ENCODE results near the gene ACADVL. TPM values are rescaled to one million over a fixed set of nuclear protein-coding genes. Genes with fewer than 3 reads are reported as not detected.
A peak's percentile ranks its signal among the peaks of the same experiment; 100 is the strongest.

ACADVL gene
- total and polyA plus RNA-seq, 2 of the 4 experiments (the other 2 are of a cell fraction): 139 to 752 TPM

DNA sequence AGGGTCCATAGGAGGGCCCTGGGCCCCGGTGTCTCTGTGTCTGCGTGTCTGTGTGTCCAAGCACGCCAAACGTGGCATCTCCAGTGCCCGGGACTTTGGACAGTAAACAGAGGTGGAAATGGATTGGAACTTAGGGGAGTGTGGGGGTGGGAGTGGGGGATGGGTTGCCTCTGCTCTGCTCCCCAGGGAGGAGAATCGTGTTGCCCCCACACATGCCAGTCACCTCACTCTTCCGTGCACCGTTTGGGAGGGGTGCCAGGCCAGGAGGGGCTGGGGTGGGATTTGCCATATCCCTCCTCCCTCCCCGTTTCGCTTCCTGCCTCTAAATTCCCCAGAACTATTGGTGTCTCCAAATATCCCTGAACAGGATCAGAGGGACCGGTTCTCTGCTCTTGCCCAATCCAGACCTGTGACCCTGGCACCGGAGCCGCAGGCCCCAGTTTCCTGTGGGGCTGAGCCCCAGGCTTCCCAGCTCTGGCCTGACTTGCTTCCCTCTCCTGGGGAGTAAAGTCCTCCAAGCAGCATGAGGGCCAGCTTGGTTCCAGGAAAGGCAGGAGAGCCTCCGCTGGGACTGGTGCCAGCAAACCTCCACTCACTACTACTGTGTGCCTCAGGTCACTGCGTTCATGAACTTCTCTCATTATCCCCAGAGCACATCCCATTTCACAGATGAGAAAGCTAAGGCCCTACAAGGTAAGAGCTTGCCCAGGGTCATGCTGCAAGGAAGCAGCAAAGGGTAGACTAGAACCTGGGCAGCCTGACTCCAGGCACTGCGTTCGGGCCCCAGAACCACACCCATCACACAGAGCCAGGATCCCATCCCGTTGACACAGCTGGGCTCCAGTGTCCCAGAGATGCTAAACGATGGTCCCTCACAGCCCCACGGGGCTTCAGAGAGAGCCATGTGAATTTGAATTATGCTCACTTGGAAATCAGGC lies 40.2 kb upstream of the ACADVL start, which contains the start of gene ASGR1:
TSS of gene ASGR1 (minus strand) at position 54 of the 938 bp plus-strand sequence. CDS start 807 bp downstream, outside the sequence.
- Histone ChIP-seq H3K27me3 (ENCODE audit: control insufficient read depth, insufficient read depth, low read length) (no peaks in the 10 kb centered on the region), H2AK5ac (ENCODE audit: low read depth, low read length) (0 out of 2 replicates have a peak within 1 kb of the TSS, but pooled peaks have one; percentile 0), H2BK5ac (ENCODE audit: low read depth, low read length, poor library complexity, severe bottlenecking) (no peak within 1 kb of the TSS), H3K9me3 (ENCODE audit: control insufficient read depth, insufficient read depth, low read length) (no peaks in the 10 kb centered on the region), H3K18ac (ENCODE audit: low read depth, low read length) (no peak within 1 kb of the TSS), H3K4me1 (ENCODE audit: control insufficient read depth, insufficient read depth, low read length) (peaks cover 2% of the 10 kb centered on the region; the same call in 1 of the 2 replicates), H3K9me1 (ENCODE audit: insufficient read depth, low read length) (peaks cover 13% of the 10 kb centered on the region), H3K14ac (replicated peaks; ENCODE audit: low read depth, low read length) (no peak within 1 kb of the TSS), H3K56ac (ENCODE audit: extremely low read depth, insufficient read depth, low read length) (no peak within 1 kb of the TSS), H3K4me2 (ENCODE audit: low read depth, low read length) (peak within 1 kb of the TSS; percentile 93), H3K79me1 (ENCODE audit: low read depth in 1 of 2, low read length in 2 of 2) (no peaks in the 10 kb centered on the region), H4K8ac (ENCODE audit: low read depth in 2 of 2, low read length in 2 of 2) (peak within 1 kb of the TSS; percentile 35 to 83; a peak in 2 of 4 replicates), H3K9ac (ENCODE audit: low read depth, low read length) (no peak within 1 kb of the TSS), H4K91ac (ENCODE audit: insufficient read depth, low read depth, low read length) (no peak within 1 kb of the TSS), H3K4ac (ENCODE audit: low read depth, low read length) (0 out of 2 replicates have a peak within 1 kb of the TSS, but pooled peaks have one; percentile 20), H3K27ac (ENCODE audit: insufficient read depth, low read length) (no peak within 1 kb of the TSS), H3K36me3 (ENCODE audit: control insufficient read depth, insufficient read depth, low read length) (no peaks in the 10 kb centered on the region; the same call in 1 of the 2 replicates), H4K20me1 (ENCODE audit: insufficient read depth, low read length) (peaks cover 3% of the 10 kb centered on the region; the same call in 1 of the 2 replicates), H4K5ac (ENCODE audit: low read depth, low read length) (no peak within 1 kb of the TSS), H2AFZ (replicated peaks; ENCODE audit: low read length, poor library complexity) (peak within 1 kb of the TSS; percentile 96), H2BK120ac (ENCODE audit: low read depth, low read length) (no peak within 1 kb of the TSS), H2AK9ac (replicated peaks; ENCODE audit: low read depth, low read length, poor library complexity) (peak within 1 kb of the TSS; percentile 80), H3K23ac (ENCODE audit: low read depth, low read length) (no peak within 1 kb of the TSS; the same call in 1 of the 2 replicates), H2BK15ac (ENCODE audit: low read depth, low read length) (no peak within 1 kb of the TSS), H3K4me3 (ENCODE audit: insufficient read depth, low read depth, low read length) (no peak within 1 kb of the TSS), H2BK20ac (ENCODE audit: low read depth, low read length) (no peak within 1 kb of the TSS)
- intact Hi-C loops (cut with micrococcal nuclease) (no loop called here), in situ Hi-C loops (cut with MboI; ENCODE audit: low sequenced_read_pairs) (no loop called here), dilution Hi-C loops (cut with HindIII; ENCODE audit: low sequenced_read_pairs, unreplicated experiment) (no loop called here)
- ChIA-PET POLR2A (ENCODE audit: unreplicated experiment) (no interaction called here), CTCF (interaction anchor here (2.5 kb wide), 1 partner anchor 127 kb away, joined by 8 read pairs; no protein-coding TSS in a partner anchor)
- no peak for ATAC-seq (ENCODE audit: low read depth)
- WGBS, 2 experiments (ENCODE audit: extremely low coverage in 2 of 2, insufficient read length in 1 of 2): 56% methylated on average over 5 of the region's 20 CpGs; no CpG with 5 or more reads in 1 of the 2 experiments
- DNase-seq: no peak
- no TSS peak for BruUV-seq (replicated peaks)
- TF ChIP-seq FOS (IDR thresholded peaks at IDR 0.05; ENCODE audit: low read depth, low read length): no peak
- TF ChIP-seq, protein P1, sequence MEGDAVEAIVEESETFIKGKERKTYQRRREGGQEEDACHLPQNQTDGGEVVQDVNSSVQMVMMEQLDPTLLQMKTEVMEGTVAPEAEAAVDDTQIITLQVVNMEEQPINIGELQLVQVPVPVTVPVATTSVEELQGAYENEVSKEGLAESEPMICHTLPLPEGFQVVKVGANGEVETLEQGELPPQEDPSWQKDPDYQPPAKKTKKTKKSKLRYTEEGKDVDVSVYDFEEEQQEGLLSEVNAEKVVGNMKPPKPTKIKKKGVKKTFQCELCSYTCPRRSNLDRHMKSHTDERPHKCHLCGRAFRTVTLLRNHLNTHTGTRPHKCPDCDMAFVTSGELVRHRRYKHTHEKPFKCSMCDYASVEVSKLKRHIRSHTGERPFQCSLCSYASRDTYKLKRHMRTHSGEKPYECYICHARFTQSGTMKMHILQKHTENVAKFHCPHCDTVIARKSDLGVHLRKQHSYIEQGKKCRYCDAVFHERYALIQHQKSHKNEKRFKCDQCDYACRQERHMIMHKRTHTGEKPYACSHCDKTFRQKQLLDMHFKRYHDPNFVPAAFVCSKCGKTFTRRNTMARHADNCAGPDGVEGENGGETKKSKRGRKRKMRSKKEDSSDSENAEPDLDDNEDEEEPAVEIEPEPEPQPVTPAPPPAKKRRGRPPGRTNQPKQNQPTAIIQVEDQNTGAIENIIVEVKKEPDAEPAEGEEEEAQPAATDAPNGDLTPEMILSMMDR (conservative IDR thresholded peaks at IDR 0.05; ENCODE audit: low read depth, low read length): no peak
- no peak for TF ChIP-seq BHLHE40 (IDR thresholded peaks at IDR 0.05; ENCODE audit: low read depth, low read length)
- TF ChIP-seq, protein P2, sequence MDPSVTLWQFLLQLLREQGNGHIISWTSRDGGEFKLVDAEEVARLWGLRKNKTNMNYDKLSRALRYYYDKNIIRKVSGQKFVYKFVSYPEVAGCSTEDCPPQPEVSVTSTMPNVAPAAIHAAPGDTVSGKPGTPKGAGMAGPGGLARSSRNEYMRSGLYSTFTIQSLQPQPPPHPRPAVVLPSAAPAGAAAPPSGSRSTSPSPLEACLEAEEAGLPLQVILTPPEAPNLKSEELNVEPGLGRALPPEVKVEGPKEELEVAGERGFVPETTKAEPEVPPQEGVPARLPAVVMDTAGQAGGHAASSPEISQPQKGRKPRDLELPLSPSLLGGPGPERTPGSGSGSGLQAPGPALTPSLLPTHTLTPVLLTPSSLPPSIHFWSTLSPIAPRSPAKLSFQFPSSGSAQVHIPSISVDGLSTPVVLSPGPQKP (IDR thresholded peaks at IDR 0.05; ENCODE audit: borderline replicate concordance, low read depth, low read length): no peak
- TF ChIP-seq MAFK (IDR thresholded peaks at IDR 0.05; ENCODE audit: low read depth, low read length): no peak
- TF ChIP-seq CEBPB (IDR thresholded peaks at IDR 0.05; ENCODE audit: low read depth, low read length): no peak
- no peak for TF ChIP-seq MXI1 (IDR thresholded peaks at IDR 0.05; ENCODE audit: borderline replicate concordance, low read depth, low read length)
- no peak for TF ChIP-seq MAZ (IDR thresholded peaks at IDR 0.05; ENCODE audit: borderline replicate concordance, low read depth, low read length)
- TF ChIP-seq, protein P3, sequence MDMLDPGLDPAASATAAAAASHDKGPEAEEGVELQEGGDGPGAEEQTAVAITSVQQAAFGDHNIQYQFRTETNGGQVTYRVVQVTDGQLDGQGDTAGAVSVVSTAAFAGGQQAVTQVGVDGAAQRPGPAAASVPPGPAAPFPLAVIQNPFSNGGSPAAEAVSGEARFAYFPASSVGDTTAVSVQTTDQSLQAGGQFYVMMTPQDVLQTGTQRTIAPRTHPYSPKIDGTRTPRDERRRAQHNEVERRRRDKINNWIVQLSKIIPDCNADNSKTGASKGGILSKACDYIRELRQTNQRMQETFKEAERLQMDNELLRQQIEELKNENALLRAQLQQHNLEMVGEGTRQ (IDR thresholded peaks at IDR 0.05; ENCODE audit: low read depth, low read length): no peak
- TF ChIP-seq CHD1 (IDR thresholded peaks at IDR 0.05; ENCODE audit: low read depth, low read length): no peak
- TF ChIP-seq POLR2A (IDR thresholded peaks at IDR 0.05; ENCODE audit: low read depth, low read length): no peak
- TF ChIP-seq SMC3 (IDR thresholded peaks at IDR 0.05; ENCODE audit: low read depth, low read length): no peak
- no peak for TF ChIP-seq NFE2L2 (IDR thresholded peaks at IDR 0.05; ENCODE audit: low read depth, low read length)
- no peak for TF ChIP-seq RAD21 (IDR thresholded peaks at IDR 0.05; ENCODE audit: low read length)

Measured in IMR-90 (cell line).